Skeletal muscle satellite cell (primary cell): ENCODE results near the gene MIR17HG. TPM values are rescaled to one million over a fixed set of nuclear protein-coding genes. Genes with fewer than 3 reads are reported as not detected.

Source experiments
- H3K27me3 ChIP-seq: 2 replicates; pipeline ENCODE4 v1.7.0; 2013; ENCODE audit warnings: low read length; ENCODE audit not compliant: control insufficient read depth, insufficient read depth
- H3K36me3 ChIP-seq: 2 replicates; pipeline ENCODE4 v1.7.0; 2013; ENCODE audit warnings: mild to moderate bottlenecking, control low read depth, low read length; ENCODE audit not compliant: insufficient read depth
- H3K4me1 ChIP-seq: 2 replicates; pipeline ENCODE4 v1.7.0; 2013; ENCODE audit warnings: low read length; ENCODE audit not compliant: control insufficient read depth, insufficient read depth
- H3K4me2 ChIP-seq: 2 replicates; pipeline ENCODE4 v1.7.0; 2013; ENCODE audit warnings: mild to moderate bottlenecking, low read length
- H3K4me3 ChIP-seq: 2 replicates; pipeline ENCODE4 v1.7.0; 2013; ENCODE audit warnings: low read length
- H3K9ac ChIP-seq: 2 replicates; pipeline ENCODE4 v1.7.0; 2013; ENCODE audit warnings: mild to moderate bottlenecking, low read depth, low read length, moderate library complexity
- H3K9me3 ChIP-seq: replicated peaks from 2 replicates; pipeline ENCODE4 v1.7.0; 2013; ENCODE audit warnings: mild to moderate bottlenecking, control low read depth, low read length
- total RNA-seq: library from RNA; depleted of rRNA; stranded (reverse); fragments of >200 nt; gene quantifications from 2 replicates; pipeline ENCODE4 v1.2.3, GENCODE V29; 2012; rRNA removed

MIR17HG gene
- total RNA-seq, result 12.5 and 17.2 TPM in 2 replicates

GRCh38 chr13:91347202-91347995 lies at the start of gene MIR17HG:
Gene MIR17HG (plus strand): TSS chr13:91347687.
- H3K27me3 ChIP-seq, result peaks cover 47% of the 10 kb centered on the region
- H3K4me1 ChIP-seq, result peaks cover 22% of the 10 kb centered on the region
- H3K36me3 ChIP-seq, result peaks cover 23% of the 10 kb centered on the region
- H3K9me3 ChIP-seq, result no peaks in the 10 kb centered on the region
- H3K4me2 ChIP-seq, result peak within 1 kb of the TSS; percentile 95
- peak within 1 kb of the TSS; percentile 98 for H3K9ac ChIP-seq
- H3K4me3 ChIP-seq, result peak within 1 kb of the TSS; percentile 87

- no peaks in the 10 kb centered on the region for H3K4me1 ChIP-seq
- H3K4me3 ChIP-seq, result no peak overlapping the region
- no peaks in the 10 kb centered on the region for H3K36me3 ChIP-seq
- no peaks in the 10 kb centered on the region for H3K9me3 ChIP-seq
- H3K4me2 ChIP-seq, result no peak overlapping the region
- H3K9ac ChIP-seq, result no peak overlapping the region
- no peaks in the 10 kb centered on the region for H3K27me3 ChIP-seq
Observed at GRCh38 chr13:91298060-91298459, 49.4 kb upstream of the MIR17HG start.

- Histone ChIP-seq H3K4me2 (no peak overlapping the region), H3K4me1 (no peaks in the 10 kb centered on the region), H3K9me3 (no peaks in the 10 kb centered on the region), H3K27me3 (no peaks in the 10 kb centered on the region), H3K36me3 (no peaks in the 10 kb centered on the region), H3K4me3 (no peak overlapping the region), H3K9ac (no peak overlapping the region)
Observed at GRCh38 chr13:91302111-91302510, 45.4 kb upstream of the MIR17HG start.

- H3K27me3 ChIP-seq, result no peaks in the 10 kb centered on the region
- no peak overlapping the region for H3K4me2 ChIP-seq
- H3K4me1 ChIP-seq, result no peaks in the 10 kb centered on the region
- no peak overlapping the region for H3K9ac ChIP-seq
- no peaks in the 10 kb centered on the region for H3K36me3 ChIP-seq
- H3K4me3 ChIP-seq, result no peak overlapping the region
- H3K9me3 ChIP-seq, result no peaks in the 10 kb centered on the region
Observed at GRCh38 chr13:91303031-91303430, 44.5 kb upstream of the MIR17HG start.

- H3K9me3 ChIP-seq, result no peaks in the 10 kb centered on the region
- H3K36me3 ChIP-seq, result no peaks in the 10 kb centered on the region
- H3K27me3 ChIP-seq, result no peaks in the 10 kb centered on the region
- H3K4me3 ChIP-seq, result no peak overlapping the region
- no peak overlapping the region for H3K4me2 ChIP-seq
- no peak overlapping the region for H3K9ac ChIP-seq
- H3K4me1 ChIP-seq, result no peaks in the 10 kb centered on the region
Observed at GRCh38 chr13:91304741-91305140, 42.7 kb upstream of the MIR17HG start.

GRCh38 chr13:91305652-91306051 lies 41.8 kb upstream of the MIR17HG start:
- H3K27me3 ChIP-seq, result no peaks in the 10 kb centered on the region
- no peaks in the 10 kb centered on the region for H3K4me1 ChIP-seq
- no peaks in the 10 kb centered on the region for H3K9me3 ChIP-seq
- H3K4me3 ChIP-seq, result no peak overlapping the region
- H3K4me2 ChIP-seq, result no peak overlapping the region
- H3K36me3 ChIP-seq, result no peaks in the 10 kb centered on the region
- no peak overlapping the region for H3K9ac ChIP-seq

- H3K27me3 ChIP-seq, result peaks cover 11% of the 10 kb centered on the region
- no peaks in the 10 kb centered on the region for H3K4me1 ChIP-seq
- H3K36me3 ChIP-seq, result no peaks in the 10 kb centered on the region
- no peak overlapping the region for H3K4me2 ChIP-seq
- H3K9ac ChIP-seq, result no peak overlapping the region
- H3K9me3 ChIP-seq, result no peaks in the 10 kb centered on the region
- no peak overlapping the region for H3K4me3 ChIP-seq
Observed at GRCh38 chr13:91307887-91308286, 39.6 kb upstream of the MIR17HG start.

- H3K4me2 ChIP-seq, result no peak overlapping the region
- no peaks in the 10 kb centered on the region for H3K4me1 ChIP-seq
- H3K9me3 ChIP-seq, result no peaks in the 10 kb centered on the region
- no peak overlapping the region for H3K4me3 ChIP-seq
- H3K36me3 ChIP-seq, result no peaks in the 10 kb centered on the region
- H3K27me3 ChIP-seq, result peaks cover 13% of the 10 kb centered on the region
- H3K9ac ChIP-seq, result no peak overlapping the region
Observed at GRCh38 chr13:91308299-91308698, 39.2 kb upstream of the MIR17HG start.

- Histone ChIP-seq H3K4me2 (no peak overlapping the region), H3K27me3 (peaks cover 20% of the 10 kb centered on the region), H3K9me3 (no peaks in the 10 kb centered on the region), H3K9ac (no peak overlapping the region), H3K36me3 (no peaks in the 10 kb centered on the region), H3K4me1 (no peaks in the 10 kb centered on the region), H3K4me3 (no peak overlapping the region)
Observed at GRCh38 chr13:91311491-91311890, 36.0 kb upstream of the MIR17HG start.

- H3K4me2 ChIP-seq, result no peak overlapping the region
- H3K36me3 ChIP-seq, result no peaks in the 10 kb centered on the region
Observed at GRCh38 chr13:91312324-91312723, 35.2 kb upstream of the MIR17HG start.

GRCh38 chr13:91313103-91313502 lies 34.4 kb upstream of the MIR17HG start:
- Histone ChIP-seq H3K4me3 (no peak overlapping the region), H3K27me3 (peaks cover 20% of the 10 kb centered on the region), H3K36me3 (no peaks in the 10 kb centered on the region), H3K9me3 (no peaks in the 10 kb centered on the region), H3K4me2 (no peak overlapping the region), H3K4me1 (no peaks in the 10 kb centered on the region), H3K9ac (no peak overlapping the region)

More at GRCh38 chr13:91312324-91312723, 35.2 kb upstream of the MIR17HG start:
- H3K27me3 ChIP-seq, result peaks cover 20% of the 10 kb centered on the region
- H3K4me3 ChIP-seq, result no peak overlapping the region
- no peaks in the 10 kb centered on the region for H3K9me3 ChIP-seq
- no peak overlapping the region for H3K9ac ChIP-seq
- H3K4me1 ChIP-seq, result no peaks in the 10 kb centered on the region

GRCh38 chr13:91313581-91313980 lies 33.9 kb upstream of the MIR17HG start:
- H3K4me2 ChIP-seq, result no peak overlapping the region
- peaks cover 20% of the 10 kb centered on the region for H3K27me3 ChIP-seq
- H3K4me3 ChIP-seq, result no peak overlapping the region
- H3K4me1 ChIP-seq, result no peaks in the 10 kb centered on the region
- no peak overlapping the region for H3K9ac ChIP-seq
- no peaks in the 10 kb centered on the region for H3K36me3 ChIP-seq
- no peaks in the 10 kb centered on the region for H3K9me3 ChIP-seq
